H1 (cell line): ENCODE data around the gene RNF175. TPM values are rescaled to one million over a fixed set of nuclear protein-coding genes. Genes with fewer than 3 reads are reported as not detected.
A peak's percentile ranks its signal among the peaks of the same experiment; 100 is the strongest.

ENCODE experiments used
- CTCF ChIA-PET: fragments of 300-600 bp; sonication (Branson Sonifier 250); formaldehyde crosslinking; loops from one replicate; lab custom pipeline; 2021; ENCODE audit not compliant: partially characterized antibody; lab: Charles Lee
- POLR2A ChIA-PET: fragments of 300-600 bp; sonication (Branson Sonifier 250); formaldehyde crosslinking; loops from one replicate; lab custom pipeline; 2021; ENCODE audit warnings: inconsistent platforms; ENCODE audit not compliant: partially characterized antibody; lab: Charles Lee
- DNase-seq, 2 experiments: peaks; one replicate each; pipeline versions ENCODE4 v3.0.0 to v3.0.0-alpha.2; 2010 to 2022; ENCODE audit warnings: low spot score in 2 of 2, low read depth in 1 of 2, mixed read lengths in 1 of 2
- FAIRE-seq: peaks from 2 replicates; lab custom pipeline; 2011; peaks lifted over from hg19 to GRCh38; lab: Jason Lieb, UNC
- H2AFZ ChIP-seq: 2 replicates; pipeline ENCODE4 v1.8.1; 2012; ENCODE audit warnings: low read length, inconsistent platforms
- H2AK5ac ChIP-seq: 2 replicates; pipeline ENCODE4 v1.6.1; 2013; ENCODE audit warnings: low read depth, low read length
- H2BK120ac ChIP-seq: replicated peaks from 2 replicates; pipeline ENCODE3; 2013; ENCODE audit warnings: low read depth, low read length, inconsistent platforms
- H2BK12ac ChIP-seq: 2 replicates; pipeline ENCODE4 v1.6.1; 2013; ENCODE audit warnings: low read depth, low read length
- H2BK15ac ChIP-seq: 2 replicates; pipeline ENCODE4 v1.6.1; 2013; ENCODE audit warnings: low read length
- H2BK20ac ChIP-seq: 2 replicates; pipeline ENCODE4 v1.6.1; 2013; ENCODE audit warnings: low read length
- H2BK5ac ChIP-seq: 2 replicates; pipeline ENCODE4 v1.6.1; 2013; ENCODE audit warnings: low read depth, low read length
- H3K14ac ChIP-seq: 2 replicates; pipeline ENCODE4 v1.6.1; 2013; ENCODE audit warnings: inconsistent platforms; ENCODE audit not compliant: insufficient read length
- H3K18ac ChIP-seq: 2 replicates; pipeline ENCODE4 v1.6.1; 2013; ENCODE audit warnings: low read length; ENCODE audit errors: extremely low read depth
- H3K23ac ChIP-seq: 2 replicates; pipeline ENCODE4 v1.6.1; 2013; ENCODE audit warnings: inconsistent platforms; ENCODE audit not compliant: insufficient read length
- H3K23me2 ChIP-seq: 2 replicates; pipeline ENCODE4 v1.6.1; 2013; ENCODE audit warnings: low read depth, low read length
- H3K27ac ChIP-seq: 2 replicates; pipeline ENCODE4 v1.6.1; 2011; ENCODE audit warnings: low read depth, low read length, inconsistent platforms
- H3K27me3 ChIP-seq, 4 experiments: replicated peaks in 1 of 4; 1 replicate in 1 of 4; 2 replicates in 3 of 4; pipeline versions ENCODE4 v1.6.1 to v1.8.1; 2011 to 2013; ENCODE audit warnings: low read length in 3 of 4, mild to moderate bottlenecking in 3 of 4, inconsistent platforms in 2 of 4, mixed read lengths in 2 of 4, moderate library complexity in 1 of 4; ENCODE audit not compliant: control insufficient read depth in 3 of 4, insufficient read depth in 3 of 4; ENCODE audit errors: extremely low read depth in 1 of 4
- H3K36me3 ChIP-seq, 4 experiments: 2 replicates each; pipeline versions ENCODE4 v1.6.1 to v1.8.1; 2011 to 2013; ENCODE audit warnings: mild to moderate bottlenecking in 4 of 4, low read length in 3 of 4, moderate library complexity in 2 of 4, control low read depth in 1 of 4, inconsistent platforms in 1 of 4; ENCODE audit not compliant: insufficient read depth in 4 of 4, control insufficient read depth in 2 of 4
- H3K4ac ChIP-seq: replicated peaks from 2 replicates; pipeline ENCODE3; 2013; ENCODE audit warnings: low read length, low read depth, mixed read lengths, inconsistent platforms; ENCODE audit not compliant: insufficient read length
- H3K4me1 ChIP-seq, 4 experiments: replicated peaks in 1 of 4; 1 replicate in 1 of 4; 2 replicates in 3 of 4; pipeline versions ENCODE4 v1.6.1 to v1.8.1; 2011 to 2013; ENCODE audit warnings: low read length in 3 of 4, inconsistent platforms in 2 of 4, mixed read lengths in 1 of 4; ENCODE audit not compliant: insufficient read depth in 4 of 4, control insufficient read depth in 3 of 4
- H3K4me2 ChIP-seq, 2 experiments: 2 replicates each; pipeline versions ENCODE4 v1.6.1 to v1.8.1; 2011 to 2013; ENCODE audit warnings: low read depth in 2 of 2, low read length in 2 of 2, control low read depth in 1 of 2, inconsistent platforms in 1 of 2, mild to moderate bottlenecking in 1 of 2; ENCODE audit not compliant: insufficient read depth in 1 of 2
- H3K4me3 ChIP-seq, 4 experiments: fragments of 200-600, 300-600 bp in 1 of 4; sonication (generic), shearing (Covaris generic), sonication (Bioruptor Twin) in 1 of 4; 2 replicates each; pipeline versions ENCODE4 v1.5.1 to v1.8.1; 2011 to 2016; ENCODE audit warnings: low read length in 4 of 4, low read depth in 3 of 4, control low read depth in 2 of 4, inconsistent platforms in 2 of 4, mild to moderate bottlenecking in 2 of 4, mixed read lengths in 1 of 4, moderate library complexity in 1 of 4; ENCODE audit not compliant: insufficient read depth in 2 of 4; ENCODE audit errors: extremely low read depth in 1 of 4
- H3K56ac ChIP-seq: replicated peaks from 2 replicates; pipeline ENCODE3; 2013; ENCODE audit warnings: low read depth, mild to moderate bottlenecking, mixed read lengths, low read length, inconsistent platforms; ENCODE audit not compliant: insufficient read length
- H3K79me1 ChIP-seq: 2 replicates; pipeline ENCODE4 v1.6.1; 2013; ENCODE audit warnings: low read depth, low read length, control low read depth
- H3K79me2 ChIP-seq, 2 experiments: 2 replicates each; pipeline versions ENCODE4 v1.6.1 to v1.8.1; 2012 to 2013; ENCODE audit warnings: low read length in 2 of 2, mild to moderate bottlenecking in 2 of 2, inconsistent platforms in 1 of 2; ENCODE audit not compliant: insufficient read depth in 2 of 2, control insufficient read depth in 1 of 2
- H3K9ac ChIP-seq, 4 experiments: replicated peaks in 1 of 4; 1 replicate in 1 of 4; 2 replicates in 3 of 4; pipeline versions ENCODE4 v1.6.1 to v1.8.1; 2011 to 2013; ENCODE audit warnings: low read depth in 3 of 4, low read length in 3 of 4, control low read depth in 2 of 4, mild to moderate bottlenecking in 2 of 4, moderate library complexity in 2 of 4, inconsistent platforms in 1 of 4; ENCODE audit errors: extremely low read depth in 1 of 4
- H3K9me3 ChIP-seq, 2 experiments: 2 replicates each; pipeline versions ENCODE4 v1.6.1 to v1.8.1; 2012 to 2013; ENCODE audit warnings: mild to moderate bottlenecking in 2 of 2, moderate library complexity in 2 of 2, control low read depth in 1 of 2, inconsistent platforms in 1 of 2, low read depth in 1 of 2, low read length in 1 of 2, mixed read lengths in 1 of 2; ENCODE audit not compliant: insufficient read depth in 2 of 2
- H4K20me1 ChIP-seq, 2 experiments: replicated peaks in 1 of 2; 2 replicates each; pipeline versions ENCODE3 to v1.8.1; 2011 to 2013; ENCODE audit warnings: inconsistent platforms in 2 of 2, low read length in 2 of 2, mild to moderate bottlenecking in 1 of 2; ENCODE audit not compliant: insufficient read depth in 2 of 2, control insufficient read depth in 1 of 2
- H4K5ac ChIP-seq: 2 replicates; pipeline ENCODE4 v1.6.1; 2013; ENCODE audit warnings: low read length, low read depth, mixed read lengths, inconsistent platforms; ENCODE audit not compliant: insufficient read length
- H4K8ac ChIP-seq: 2 replicates; pipeline ENCODE4 v1.8.0; 2013; ENCODE audit warnings: mild to moderate bottlenecking, moderate library complexity, low read length, inconsistent platforms; ENCODE audit not compliant: insufficient read depth; ENCODE audit errors: extremely low read depth
- H4K91ac ChIP-seq: replicated peaks from 2 replicates; pipeline ENCODE3; 2013; ENCODE audit warnings: low read length, mixed read lengths, inconsistent platforms; ENCODE audit not compliant: insufficient read length
- GABPA ChIP-seq: IDR thresholded peaks from 2 replicates; pipeline ENCODE4 v1.6.1; 2011; ENCODE audit warnings: mild to moderate bottlenecking, low read length, moderate library complexity, borderline replicate concordance; ENCODE audit not compliant: insufficient read depth
- PHF8 ChIP-seq: fragments of 200-600 bp; sonication (generic); conservative IDR thresholded peaks from 2 replicates; pipeline ENCODE4 v1.7.1; 2012; ENCODE audit warnings: low read depth, mild to moderate bottlenecking, inconsistent platforms, low read length, moderate library complexity
- POLR2A ChIP-seq, 2 experiments: IDR thresholded peaks; 1 replicate in 1 of 2; 2 replicates in 1 of 2; pipeline ENCODE4 v1.6.1; 2011; ENCODE audit warnings: low read depth in 2 of 2, low read length in 2 of 2, mild to moderate bottlenecking in 2 of 2; ENCODE audit errors: control extremely low read depth in 1 of 2
- TEAD4 ChIP-seq: IDR thresholded peaks from 2 replicates; pipeline ENCODE4 v1.6.1; 2012; ENCODE audit warnings: low read depth, low read length, inconsistent platforms, mixed read lengths
- YY1 ChIP-seq: IDR thresholded peaks from 2 replicates; pipeline ENCODE4 v1.6.1; 2011; ENCODE audit warnings: low read depth, mild to moderate bottlenecking, low read length
- WGBS, 2 experiments: shearing (Covaris generic) in 1 of 2; methylation state at CpG; one replicate each; pipeline versions ENCODE4 v1.1.6 to v1.1.7; 2013 to 2015; ENCODE audit warnings: low lambda C conversion rate in 2 of 2, mixed read lengths in 2 of 2, inconsistent platforms in 1 of 2, low coverage in 1 of 2, missing lambda C conversion rate in 1 of 2; ENCODE audit not compliant: insufficient replicate concordance in 2 of 2, insufficient coverage in 1 of 2, insufficient read length in 1 of 2; ENCODE audit errors: extremely low coverage in 1 of 2, missing lambda C conversion rate in 1 of 2; 5-methylcytosine and 5-hydroxymethylcytosine counted together
- polyA plus RNA-seq, 7 experiments: library from polyadenylated mRNA; depleted of rRNA in 3 of 7; stranded (reverse) in 5 of 7; unstranded in 2 of 7; fragments of >200 nt in 5 of 7; fragments of 200-250 nt in 2 of 7; gene quantifications; 1 replicate in 5 of 7; 2 replicates in 1 of 7; 4 replicates in 1 of 7; pipeline versions ENCODE4 v1.2.1 to v1.2.3, GENCODE V29; 2011 to 2013; ENCODE audit warnings: missing spikeins in 2 of 7, mixed read lengths in 2 of 7
- total RNA-seq: library from RNA; stranded (reverse); fragmentation: NEBNext Ultra II Directional; extraction: Animal tissue kit (Norgen Biotek cat#: 25700); gene quantifications from 2 replicates; pipeline ENCODE4 v1.2.1, GENCODE V29; 2021

RNF175 gene
- total and polyA plus RNA-seq, 2 of the 8 experiments (the other 6 are each of a cell fraction or from before 2014, with no cell fraction given) = 7.9 to 9.8 TPM

DNA sequence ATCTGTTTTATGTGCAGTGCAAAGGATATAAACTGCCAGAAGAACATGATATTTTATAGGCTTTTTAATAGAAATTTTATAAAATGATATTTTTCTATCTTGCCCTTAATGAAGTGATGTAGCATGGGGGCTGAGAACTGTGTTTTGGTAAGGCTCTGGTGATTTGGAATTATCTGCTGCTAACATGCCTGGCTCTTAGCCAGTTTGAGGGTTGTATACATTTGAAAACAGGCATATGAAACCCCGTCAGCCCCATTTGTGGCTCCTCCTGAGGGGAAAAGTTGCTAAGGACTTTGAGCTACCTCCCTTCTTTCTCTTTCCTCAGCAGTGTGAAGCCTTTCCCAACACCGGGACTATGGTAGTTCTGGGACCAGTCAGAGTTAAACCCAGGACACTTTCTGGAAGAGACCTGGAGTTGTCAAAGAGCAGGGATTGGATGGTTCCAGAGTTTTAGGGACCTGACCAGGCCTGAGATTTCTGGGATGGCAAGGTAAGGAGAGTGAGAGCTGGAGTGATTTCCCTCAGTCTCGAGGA, 24.4 kb upstream of the RNF175 start:
- no peak overlapping the region for H2BK120ac ChIP-seq
- no peak overlapping the region for H3K18ac ChIP-seq
- H3K23ac ChIP-seq = no peak overlapping the region
- H3K23me2 ChIP-seq = peaks cover 6% of the 10 kb centered on the region; the same call in 1 of the 2 replicates
- H3K27me3 ChIP-seq = no peaks in the 10 kb centered on the region
- no peak overlapping the region for H3K4me3 ChIP-seq
- no peak overlapping the region for H2AFZ ChIP-seq
- H4K8ac ChIP-seq = no peak overlapping the region
- 90% methylated on average over 3 of the region's 3 CpGs; no CpG with 5 or more reads in 1 of the 2 experiments for WGBS, 2 experiments
- H2BK5ac ChIP-seq = no peak overlapping the region
- H4K20me1 ChIP-seq = peaks cover 6 to 26% of the 10 kb centered on the region in 2 experiments
- no peak overlapping the region for H3K14ac ChIP-seq
- no peak overlapping the region for H2AK5ac ChIP-seq
- H4K91ac ChIP-seq = no peak overlapping the region
- peaks cover 0 to 15% (median 8%) of the 10 kb centered on the region in 4 experiments; a peak in 5 of 7 replicates for H3K4me1 ChIP-seq
- H3K9me3 ChIP-seq = no peaks in the 10 kb centered on the region
- TF ChIP-seq YY1 = no peak
- no peak for TF ChIP-seq PHF8
- TF ChIP-seq POLR2A (IDR thresholded peaks at IDR 0.05; ENCODE audit: control extremely low read depth in 1 of 2, low read depth in 2 of 2, low read length in 2 of 2) = peak in 1 of 2 experiments; percentile 80; a peak in 2 of 3 replicates
- no peak for TF ChIP-seq GABPA
- no peak for TF ChIP-seq TEAD4
- no peak for FAIRE-seq
- no peak overlapping the region; a peak in 1 of 4 replicates for H3K4me2 ChIP-seq
- peaks cover 4% of the 10 kb centered on the region; the same call in 1 of the 2 replicates for H3K79me1 ChIP-seq
- H3K27ac ChIP-seq = no peak overlapping the region
- H3K36me3 ChIP-seq = peaks cover 8 to 53% (median 35%) of the 10 kb centered on the region in 4 experiments
- H3K56ac ChIP-seq = no peak overlapping the region
- ChIA-PET POLR2A (interaction anchor here (0.6 to 2.7 kb wide), 8 partner anchors 8 to 247 kb away, joined by 3 to 10 read pairs (median 4); no protein-coding TSS in a partner anchor), CTCF (interaction anchor here (0.8 to 5.8 kb wide), 5 partner anchors 8 to 272 kb away, joined by 3 to 48 read pairs (median 4); no protein-coding TSS in a partner anchor)
- H2BK15ac ChIP-seq = no peak overlapping the region
- no peak overlapping the region for H4K5ac ChIP-seq
- DNase-seq = no peak
- peaks cover 15 to 55% of the 10 kb centered on the region in 2 experiments for H3K79me2 ChIP-seq
- no peak overlapping the region for H2BK12ac ChIP-seq
- H3K4ac ChIP-seq = no peak overlapping the region
- H3K9ac ChIP-seq = no peak overlapping the region
- H2BK20ac ChIP-seq = no peak overlapping the region
